Cortex of kidney (tissue), 1 donor: Measurements from ENCODE around the gene FOCAD.
"Not testable (repeated sequence)": the region's sequence is repeated elsewhere in the genome, so short reads cannot be mapped to it uniquely, and the experiment has no call there.

Source experiments
- DNase-seq: peaks from one replicate; lab custom pipeline; 2025; lab: John Stamatoyannopoulos, UW

The FOCAD gene

DNA sequence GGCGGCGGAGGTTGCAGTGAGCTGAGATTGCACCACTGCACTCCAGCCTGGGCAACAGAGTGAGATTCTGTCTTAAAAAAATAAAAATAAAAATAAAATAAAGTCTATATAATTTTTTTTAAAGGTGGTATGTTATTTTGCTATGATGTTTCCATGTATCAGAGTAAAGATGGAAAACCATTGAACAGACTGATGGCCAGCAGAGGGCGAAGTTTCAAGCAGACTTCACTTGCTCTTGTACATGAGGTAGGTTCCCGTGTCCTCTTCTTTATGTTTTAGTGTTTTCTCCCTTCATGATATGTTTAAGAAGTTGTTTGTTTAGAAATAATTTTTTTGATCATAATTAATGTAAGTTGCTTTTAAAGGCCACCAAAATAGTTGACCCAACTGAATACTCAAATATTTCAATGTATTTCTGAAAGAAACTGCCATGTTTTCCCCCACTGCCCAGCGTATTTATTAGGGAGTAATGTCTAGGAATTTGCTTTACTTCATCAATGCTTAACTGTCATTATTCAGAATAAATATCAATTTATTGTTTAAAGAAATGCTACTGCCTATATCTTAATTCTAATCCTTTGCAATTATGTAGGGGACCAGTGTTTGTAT lies 201.0 kb downstream of the FOCAD start:
- DNase-seq: no peak

DNA sequence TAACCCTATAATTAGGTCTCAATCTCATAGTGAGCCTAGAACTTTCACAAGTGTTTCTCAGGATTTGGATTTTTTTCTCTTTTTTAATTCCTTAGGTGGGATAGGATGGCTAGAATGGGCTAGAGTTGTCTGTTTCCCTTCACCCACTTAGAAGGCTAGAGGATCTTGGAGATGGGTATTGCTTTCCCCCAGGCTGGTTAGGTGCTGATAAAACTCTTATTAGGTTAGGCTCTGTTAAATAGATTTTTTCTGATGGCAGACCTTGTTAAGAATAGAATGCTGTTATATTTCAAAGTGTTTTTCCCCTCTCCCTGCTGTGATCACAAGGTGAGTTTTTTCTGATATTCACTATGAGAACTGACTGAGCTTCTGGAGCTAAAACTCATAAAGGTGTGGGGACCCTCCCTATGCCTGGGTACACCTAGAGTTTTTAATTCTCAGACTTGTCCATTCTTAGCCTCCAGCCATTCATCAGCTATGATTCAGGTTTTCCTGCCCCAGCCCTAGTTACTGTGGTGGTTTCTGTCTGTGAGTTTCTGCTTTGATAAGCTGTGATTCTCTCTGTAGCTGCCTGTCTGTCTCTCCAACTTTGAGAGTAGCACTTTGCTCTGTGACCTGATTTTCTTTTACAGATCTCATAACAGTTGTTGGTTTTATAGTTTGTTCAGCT lies 215.0 kb downstream of the FOCAD start:
- no peak for DNase-seq

DNA sequence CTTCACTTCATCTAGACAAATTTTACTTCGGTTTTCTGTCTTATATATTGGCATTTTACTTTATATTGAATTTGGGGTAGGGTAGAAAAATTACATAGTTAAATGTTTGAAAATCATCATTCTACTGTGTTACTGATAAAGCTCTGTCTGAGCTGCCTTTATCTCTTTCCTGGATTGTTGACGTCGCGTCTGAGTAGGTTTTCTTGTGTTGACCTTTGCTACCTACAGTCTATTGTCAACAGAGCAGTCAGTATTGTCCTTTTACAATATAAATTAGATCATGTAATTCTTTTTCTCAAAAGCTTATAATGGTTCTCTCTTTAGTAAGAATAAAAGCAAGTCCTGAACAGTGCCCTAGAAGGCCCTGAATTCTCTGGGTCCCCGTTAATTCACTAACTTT lies 219.2 kb downstream of the FOCAD start:
- DNase-seq: no peak

DNA sequence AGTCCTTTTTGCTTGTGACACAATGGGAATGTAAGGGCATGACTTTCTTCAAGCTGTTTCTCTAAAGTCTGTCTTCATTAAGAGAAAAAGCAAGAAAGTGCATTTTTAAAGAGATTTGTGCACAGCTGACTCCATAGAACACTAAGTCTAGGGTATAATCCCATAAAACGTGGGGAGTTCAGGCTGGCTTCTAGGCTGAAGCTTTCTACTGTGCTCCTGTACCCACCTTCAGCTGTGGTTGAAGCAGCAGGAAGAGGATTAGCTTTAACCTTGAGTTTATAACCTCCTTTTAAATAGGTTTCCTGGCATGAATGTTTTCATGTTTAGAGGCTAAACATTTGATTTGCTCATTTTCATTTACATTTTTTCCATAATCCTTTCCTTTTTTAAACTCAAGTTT lies 220.9 kb downstream of the FOCAD start:
- DNase-seq: no peak

DNA sequence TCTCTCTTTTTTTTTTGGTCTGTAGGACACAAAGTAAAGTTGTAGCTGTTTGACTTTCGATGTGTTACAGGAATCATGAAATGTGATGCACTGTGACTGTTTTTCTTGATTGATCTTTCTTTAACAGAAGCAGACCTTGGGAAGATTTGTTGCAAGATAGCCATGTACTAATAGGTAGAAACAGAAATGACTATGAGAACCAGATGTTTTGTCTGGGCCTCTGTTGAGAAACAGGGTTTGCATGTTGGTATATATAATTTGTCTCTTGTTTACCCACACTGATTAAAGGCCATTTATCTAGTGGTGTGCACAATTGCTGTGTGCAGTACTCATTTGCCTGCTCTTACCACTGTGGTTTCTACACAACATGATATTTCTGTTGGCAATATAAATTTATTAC lies 222.3 kb downstream of the FOCAD start:
- DNase-seq: no peak

DNA sequence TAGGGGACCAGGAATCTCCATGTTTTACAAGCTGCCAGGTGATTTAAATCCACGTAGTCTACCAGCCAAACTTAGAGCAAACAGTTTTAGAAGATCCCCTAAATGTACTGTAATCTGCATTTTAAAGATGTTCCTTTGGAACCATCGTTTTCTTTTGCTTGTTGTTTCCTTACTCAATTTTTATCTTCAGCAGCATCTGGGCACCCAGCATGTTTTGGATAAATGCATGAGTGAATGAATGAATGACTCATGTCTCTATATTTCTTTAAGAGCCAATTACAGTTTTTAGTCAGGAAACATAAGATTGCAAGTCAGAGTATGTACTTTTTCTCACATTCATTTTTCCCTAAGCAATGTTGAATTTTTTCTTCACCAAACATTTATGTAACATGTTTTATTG lies 224.4 kb downstream of the FOCAD start:
- no peak for DNase-seq

DNA sequence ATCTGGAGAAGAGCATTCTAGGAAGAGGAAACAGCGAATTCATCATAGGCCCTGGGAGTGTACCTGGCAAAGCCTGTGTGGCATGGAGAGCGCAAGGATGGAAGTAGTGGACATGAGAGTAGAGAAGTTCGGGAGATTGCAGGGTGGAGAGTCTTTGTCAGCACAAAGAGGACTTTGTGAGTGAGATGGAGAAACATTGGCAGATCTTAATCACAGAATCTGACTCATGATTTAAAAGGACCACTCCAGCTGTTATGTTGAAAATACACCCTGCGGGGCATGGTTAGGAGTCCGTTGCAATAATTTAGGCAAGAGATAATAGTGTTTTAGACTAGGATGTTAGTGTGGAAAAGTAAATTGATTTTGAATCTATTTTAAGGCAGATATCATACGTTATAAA lies 230.5 kb downstream of the FOCAD start:
- DNase-seq: no peak

DNA sequence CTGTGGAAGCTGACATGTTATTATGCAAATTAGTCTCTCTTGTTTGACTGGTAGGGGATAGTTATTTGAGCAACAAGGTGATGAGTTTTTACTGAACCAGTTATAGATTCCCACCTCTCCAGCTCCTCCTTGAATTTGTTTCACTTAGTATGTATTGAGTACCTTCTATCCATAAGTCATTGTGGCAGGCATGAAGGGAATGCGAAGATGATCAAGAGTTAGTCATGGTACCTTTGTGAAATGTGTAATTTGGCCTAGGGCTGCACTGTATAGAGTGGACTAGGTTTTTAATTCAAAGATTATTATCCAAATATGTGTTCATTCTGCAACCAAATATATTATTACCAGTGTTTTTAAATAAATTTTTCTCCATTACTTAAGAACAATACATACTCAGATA lies 237.3 kb downstream of the FOCAD start:
- DNase-seq: no peak

DNA sequence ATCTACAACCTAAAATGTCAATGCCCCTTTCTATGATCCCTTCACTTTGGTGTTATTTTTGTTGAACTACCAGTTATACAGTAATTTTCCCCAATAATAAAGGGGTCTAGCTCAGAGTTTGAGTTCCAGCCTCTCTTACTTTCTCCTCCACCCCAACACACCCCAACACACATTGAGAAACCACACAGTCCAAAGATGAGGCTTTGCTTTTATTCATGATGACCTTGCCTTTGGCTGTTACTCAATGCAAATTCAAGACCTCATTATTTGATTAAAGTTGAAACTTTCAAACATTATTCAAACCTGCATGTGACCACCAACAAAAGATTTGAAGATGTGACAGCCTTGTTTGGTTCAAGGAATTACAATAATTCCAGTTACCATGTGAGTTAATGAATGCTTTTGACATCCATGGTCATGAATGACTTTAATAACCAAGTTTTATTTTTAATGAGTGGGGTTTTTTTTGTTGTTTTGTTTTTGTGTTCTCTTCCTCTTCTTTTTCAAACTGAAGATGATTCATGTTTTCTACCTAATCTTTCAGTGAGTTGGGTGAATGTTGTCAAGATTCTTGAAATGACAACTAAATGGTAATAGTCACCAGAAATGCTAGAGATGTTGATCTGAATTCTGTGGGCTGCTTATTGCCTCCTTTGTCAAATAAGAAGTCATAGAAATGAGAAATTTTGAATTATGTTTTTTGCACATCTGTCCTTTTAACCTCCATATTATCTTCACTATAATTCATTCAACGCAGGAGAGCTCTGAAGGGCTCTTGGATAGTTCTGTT lies 241.4 kb downstream of the FOCAD start:
- no peak for DNase-seq

DNA sequence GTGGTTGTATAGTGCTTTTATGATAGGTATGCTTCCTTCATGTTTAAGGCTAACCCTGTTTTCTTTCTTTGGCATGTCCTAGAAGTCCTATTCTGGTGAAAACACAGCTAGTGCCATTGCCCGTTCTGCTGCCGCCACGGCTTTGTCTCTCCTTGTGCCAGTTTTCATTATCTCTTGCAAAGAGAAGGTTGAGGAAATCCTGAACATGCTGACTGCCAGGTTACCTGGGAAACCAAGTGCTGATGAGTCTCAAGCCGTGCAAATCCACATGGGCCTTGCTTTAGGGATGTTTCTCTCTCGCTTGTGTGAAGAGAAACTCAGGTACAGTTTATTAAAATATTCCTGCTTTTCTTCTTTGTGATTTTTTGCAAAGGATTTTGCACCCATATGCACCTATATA lies 245.2 kb downstream of the FOCAD start:
- no peak for DNase-seq

DNA sequence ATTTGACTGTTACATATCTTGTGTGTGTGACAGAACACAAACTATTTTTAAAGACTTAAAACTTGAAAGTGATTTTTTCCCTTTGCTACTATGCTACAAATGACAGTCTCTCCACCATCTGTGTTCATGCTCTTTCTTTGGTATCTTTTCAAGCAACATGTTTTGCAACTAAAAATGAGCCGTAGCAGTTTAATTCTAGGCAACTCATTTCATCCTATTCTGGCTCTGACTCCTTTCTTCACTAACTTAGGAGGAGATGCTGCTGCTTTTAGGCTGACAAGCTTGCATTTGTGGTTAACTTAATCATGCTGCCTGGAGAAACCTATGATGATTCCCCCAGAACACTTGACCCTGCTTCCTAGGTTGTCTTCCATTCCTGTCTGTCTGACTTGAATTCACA lies 246.8 kb downstream of the FOCAD start:
- DNase-seq: no peak

DNA sequence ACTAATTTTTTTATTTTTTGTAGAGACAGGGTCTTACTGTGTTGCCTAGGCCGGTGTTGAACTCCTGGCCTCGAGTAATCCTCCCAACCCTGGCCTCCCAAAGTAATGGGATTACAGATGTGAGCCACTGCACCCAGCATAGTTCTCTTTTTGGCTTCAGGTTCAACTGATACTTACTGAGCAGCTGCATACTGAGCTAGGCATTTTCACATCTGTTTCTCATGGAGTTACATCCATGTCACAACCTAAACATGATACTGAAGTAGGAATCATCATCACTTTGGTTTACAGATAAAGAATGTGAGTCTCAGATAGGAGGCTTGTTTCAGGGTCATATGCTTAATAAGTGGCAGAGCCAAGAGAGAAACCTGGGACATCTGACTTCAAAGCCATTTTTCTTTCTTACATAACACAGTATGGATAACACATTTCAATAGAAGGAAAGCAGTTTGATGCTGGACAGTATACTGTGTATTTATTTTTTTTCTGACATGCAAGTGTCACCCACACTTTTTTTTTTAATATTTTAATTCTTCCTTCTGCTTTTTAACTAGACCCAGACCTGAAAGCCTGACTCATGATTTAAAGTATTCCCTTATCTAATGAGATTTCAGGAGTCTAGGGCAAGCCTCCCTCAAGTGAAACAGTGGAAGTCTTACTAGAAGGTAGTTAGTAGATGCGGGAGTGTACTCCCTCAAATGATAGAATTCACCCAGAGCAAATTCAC lies 256.6 kb downstream of the FOCAD start:
- DNase-seq: no peak

DNA sequence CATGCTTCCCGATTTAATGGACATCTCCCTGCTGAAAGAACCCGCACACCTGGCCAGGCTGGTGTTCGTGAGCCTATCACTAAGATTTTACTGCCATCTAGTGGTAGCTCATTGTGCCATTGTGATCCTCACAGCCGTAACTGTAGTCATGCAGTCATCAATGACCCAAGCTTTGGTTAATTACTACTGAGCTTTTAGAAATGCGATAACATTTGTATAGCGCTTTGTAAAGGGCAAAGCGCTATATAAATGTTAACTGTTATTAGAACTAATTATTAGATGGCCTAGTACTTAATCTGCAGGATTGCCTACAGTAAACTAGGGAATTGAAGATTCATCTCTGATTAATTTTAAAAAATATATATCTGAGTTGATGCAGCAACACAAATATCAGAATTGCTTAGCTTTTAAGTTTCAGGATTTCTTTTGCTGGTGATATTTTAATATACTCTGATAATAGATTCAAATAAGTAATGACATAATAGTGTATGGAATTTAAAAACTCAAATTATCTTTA lies 257.2 kb downstream of the FOCAD start:
- no peak for DNase-seq

DNA sequence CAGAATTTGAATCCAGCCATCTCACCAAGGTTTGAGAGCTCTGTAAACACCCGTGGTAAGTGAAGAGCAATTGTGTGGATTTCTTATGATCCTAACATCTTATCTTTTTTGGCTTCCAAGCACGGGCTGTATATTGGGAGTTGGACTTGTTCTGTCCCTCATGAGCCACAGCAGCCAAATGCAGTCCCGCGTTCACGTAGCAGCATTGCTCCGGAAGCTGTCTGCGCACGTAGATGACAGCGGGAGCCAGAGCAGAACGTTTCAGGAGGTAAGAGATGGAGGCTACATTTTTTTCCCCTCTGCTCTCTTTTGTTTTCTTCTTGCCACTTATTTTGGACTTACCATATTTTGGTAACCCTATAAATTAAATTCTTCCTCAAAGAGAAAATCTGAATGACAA lies 260.4 kb downstream of the FOCAD start:
- no peak for DNase-seq

DNA sequence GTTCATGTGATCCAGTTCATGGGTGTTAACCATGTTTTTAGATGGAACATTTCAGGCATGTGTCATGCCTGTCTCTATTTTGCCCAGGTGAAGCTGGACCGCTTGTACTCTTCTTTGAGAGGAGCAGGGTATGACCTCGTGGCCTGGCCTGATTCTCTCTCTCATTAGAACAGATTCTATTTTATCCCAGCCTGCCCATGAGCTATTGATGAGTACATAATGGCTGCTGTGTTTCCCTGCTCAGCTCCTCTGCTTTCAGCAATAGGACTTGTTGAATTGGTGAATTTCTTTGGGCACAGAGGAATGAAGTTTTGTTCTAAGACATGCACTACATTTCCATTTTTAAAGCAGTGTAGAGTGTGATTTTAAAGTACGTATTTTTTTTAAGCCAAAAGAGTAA lies 261.2 kb downstream of the FOCAD start:
- DNase-seq: no peak

DNA sequence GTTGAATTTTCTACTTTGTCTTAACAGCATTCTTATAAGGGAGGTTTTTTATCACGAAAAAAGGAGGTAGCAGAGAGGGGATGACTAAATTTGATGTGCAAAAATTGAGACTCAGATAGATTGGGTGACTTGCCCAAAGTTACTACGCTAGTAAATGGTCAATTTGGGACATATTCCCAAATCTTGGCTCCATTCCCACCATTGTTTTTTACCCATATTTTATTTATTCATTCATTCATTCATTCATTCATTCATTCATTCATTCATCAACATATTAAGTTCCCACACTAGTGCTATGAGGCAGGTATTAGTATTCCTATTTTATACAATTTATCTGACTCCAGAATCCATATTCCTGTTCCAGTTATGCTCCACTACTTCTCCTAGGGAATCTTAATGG lies 261.8 kb downstream of the FOCAD start:
- no peak for DNase-seq

DNA sequence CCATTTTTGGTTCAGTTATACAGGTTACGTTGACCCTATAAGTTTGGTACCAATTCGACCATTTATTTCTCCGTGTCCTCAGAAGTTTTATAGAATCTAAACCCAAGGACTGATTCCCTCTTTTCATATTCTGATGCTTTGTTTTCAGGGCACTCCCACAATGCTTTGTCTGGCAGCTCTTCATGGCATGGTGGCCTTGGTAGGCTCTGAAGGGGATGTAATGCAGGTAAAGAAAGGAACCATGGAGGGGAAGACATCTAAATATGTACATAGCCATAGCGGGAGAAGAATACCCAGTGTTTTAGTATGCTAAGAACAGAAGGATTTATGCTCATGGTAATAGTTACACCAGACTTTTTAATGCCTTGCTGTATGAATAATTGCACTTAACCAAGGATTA lies 264.6 kb downstream of the FOCAD start:
- no peak for DNase-seq

DNA sequence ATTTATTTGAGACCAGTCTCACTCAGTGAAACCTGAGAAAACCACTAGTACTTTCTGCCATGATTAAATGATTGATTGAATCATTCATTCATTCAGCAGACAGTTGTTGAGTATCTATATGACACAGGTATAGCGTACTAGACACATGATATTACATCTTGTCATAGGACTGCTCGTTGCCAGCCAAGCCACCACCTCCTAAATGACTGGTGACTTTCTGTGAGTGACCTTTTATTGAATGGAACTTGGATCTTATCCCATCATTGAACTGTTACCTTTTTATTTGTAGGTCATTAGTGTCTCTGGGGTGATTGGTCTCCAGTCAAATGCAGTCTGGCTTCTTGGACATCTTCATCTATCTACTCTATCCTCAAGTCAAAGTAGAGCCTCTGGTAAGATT lies 266.6 kb downstream of the FOCAD start:
- no peak for DNase-seq

DNA sequence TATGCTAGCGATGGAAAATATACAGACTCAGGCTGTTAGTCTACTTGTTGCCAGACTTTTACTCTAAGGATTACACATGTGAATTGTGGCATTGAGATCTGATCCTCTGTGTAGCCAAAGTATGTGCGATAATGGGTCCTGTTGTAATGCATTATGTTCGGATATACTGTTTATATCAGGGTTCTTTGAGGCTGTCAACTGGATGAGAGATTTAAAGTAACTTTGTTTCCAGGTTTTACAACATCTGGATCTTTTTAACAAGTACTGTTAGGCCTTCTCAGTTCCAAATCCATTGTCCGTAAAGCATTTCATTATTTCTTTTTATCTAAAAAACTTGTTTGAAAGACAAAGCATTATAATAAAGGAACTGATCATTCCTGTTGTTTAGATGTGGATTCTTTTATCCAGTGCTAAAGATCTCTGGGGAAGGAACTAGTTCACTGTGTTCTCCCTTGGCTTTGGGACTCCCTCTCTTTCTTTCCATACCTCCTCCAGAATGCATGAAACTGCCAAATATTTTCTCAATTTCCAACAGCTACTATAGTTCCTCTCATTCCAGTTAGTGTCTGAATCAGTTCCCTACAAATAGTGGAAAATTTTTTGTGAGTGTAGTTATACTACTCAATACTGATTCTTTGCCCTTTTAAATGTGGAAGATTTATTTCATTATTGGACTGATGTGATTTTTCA lies 278.6 kb downstream of the FOCAD start:
- no peak for DNase-seq

DNA sequence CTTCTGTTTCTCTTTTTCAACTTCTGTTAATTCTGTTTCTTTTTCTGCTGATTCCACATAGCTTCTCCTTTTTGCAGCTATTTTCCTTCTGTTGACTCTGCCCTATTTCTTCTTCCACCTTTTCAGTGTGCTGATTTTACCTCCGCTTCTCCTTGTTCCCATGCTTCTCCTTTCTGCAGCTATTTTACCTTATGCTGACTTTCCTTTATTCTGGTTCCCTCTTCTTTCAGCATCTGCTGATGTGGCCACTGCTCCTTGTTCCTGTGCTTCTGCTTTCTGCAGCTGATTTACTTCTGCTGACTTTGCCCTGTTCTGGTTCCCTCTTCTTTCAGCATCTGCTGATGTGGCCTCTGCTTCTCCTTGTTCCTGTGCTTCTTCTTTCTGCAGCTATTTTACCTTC lies 288.6 kb downstream of the FOCAD start:
- DNase-seq: no peak

DNA sequence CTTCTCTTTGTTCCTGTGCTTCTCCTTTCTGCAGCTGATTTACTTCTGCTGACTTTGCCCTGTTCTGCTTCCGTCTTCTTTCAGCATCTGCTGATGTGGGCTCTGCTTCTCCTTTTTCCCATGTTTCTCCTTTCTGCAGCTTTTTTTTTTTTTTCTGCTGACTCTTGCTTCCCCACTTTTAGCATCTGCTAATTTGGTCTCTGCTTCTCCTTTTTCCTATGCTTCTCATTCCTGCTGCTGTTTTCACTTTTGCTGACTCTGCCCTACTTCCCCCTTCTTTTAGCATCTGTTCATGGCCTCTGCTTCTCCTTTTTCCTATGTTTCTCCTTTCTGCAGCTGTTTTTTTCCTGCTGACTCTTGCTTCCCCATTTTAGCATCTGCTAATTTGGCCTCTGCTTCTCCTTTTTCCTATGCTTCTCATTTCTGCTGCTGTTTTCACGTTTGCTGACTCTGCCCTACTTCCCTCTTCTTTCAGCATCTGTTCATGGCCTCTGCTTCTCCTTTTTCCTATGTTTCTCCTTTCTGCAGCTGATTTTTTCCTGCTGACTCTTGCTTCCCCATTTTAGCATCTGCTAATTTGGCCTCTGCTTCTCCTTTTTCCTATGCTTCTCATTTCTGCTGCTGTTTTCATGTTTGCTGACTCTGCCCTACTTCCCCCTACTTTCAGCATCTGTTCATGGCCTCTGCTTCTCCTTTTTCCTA lies 289.3 kb downstream of the FOCAD start:
- not testable (repeated sequence) for DNase-seq
